Activated T-cell treated with anti-CD3 and anti-CD28 coated beads, Interleukin-2, amount 50 U/mL, for 1 hour (primary cell): ENCODE measurements around the gene EMC9.

ENCODE experiments used
- DNase-seq: peaks from one replicate; pipeline ENCODE4 v3.0.0-alpha.2; 2020

EMC9 gene

DNA sequence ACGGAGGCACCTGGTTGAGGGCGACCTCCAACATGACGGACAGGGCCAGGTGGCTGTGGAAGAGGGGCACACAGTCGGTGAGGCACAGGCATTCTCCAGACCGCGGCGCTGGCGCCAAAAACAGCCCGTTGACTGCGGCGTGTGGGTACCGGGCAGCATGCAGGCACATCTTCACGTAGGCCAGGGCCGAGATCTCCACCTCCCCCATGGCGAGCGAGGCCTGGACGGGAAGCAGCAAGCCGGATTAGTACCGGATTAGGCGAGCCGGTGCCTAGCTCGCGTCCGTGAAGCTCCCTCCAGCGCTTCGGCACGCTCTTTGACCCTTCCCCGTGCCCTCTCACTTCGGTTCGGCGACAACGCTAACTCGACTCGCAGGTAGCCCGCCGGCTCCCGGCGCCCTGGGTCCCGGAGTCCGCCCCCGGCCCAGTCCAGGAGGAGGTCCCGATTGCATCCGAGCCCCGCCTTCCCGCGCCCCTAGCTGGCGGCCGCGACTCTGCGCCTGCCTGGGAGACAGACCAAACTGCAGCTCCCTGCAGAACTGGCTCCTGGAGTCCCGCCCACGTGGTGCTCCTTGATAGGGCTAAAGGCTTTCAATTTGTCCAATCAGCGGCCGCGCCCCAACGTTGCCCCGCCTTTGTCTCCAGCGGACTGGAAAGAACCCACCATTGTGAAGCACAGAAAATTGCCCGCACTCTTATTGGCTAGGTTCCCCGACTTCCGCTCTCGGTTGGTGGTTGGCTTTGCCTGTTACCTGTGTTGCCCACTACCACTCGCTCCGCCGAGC, at the start of gene EMC9:
TSS of gene EMC9 (minus strand) at position 495 of the 784 bp plus-strand sequence. CDS start at position 208, 287 bp downstream.
- peak; percentile 98 for DNase-seq

GRCh38 chr14:24190416-24190815, 49.0 kb upstream of the EMC9 start:
- DNase-seq = no peak

GRCh38 chr14:24189460-24189859, 48.1 kb upstream of the EMC9 start:
- DNase-seq = no peak

- DNase-seq = no peak
Observed at GRCh38 chr14:24189059-24189375, 47.6 kb upstream of the EMC9 start.

- DNase-seq = peak; percentile 89
Observed at GRCh38 chr14:24188251-24189058, 47.1 kb upstream of the EMC9 start, which contains the start of gene IPO4. Gene IPO4 (minus strand): TSS chr14:24188816. CDS start chr14:24188787, 29 bp downstream.

DNA sequence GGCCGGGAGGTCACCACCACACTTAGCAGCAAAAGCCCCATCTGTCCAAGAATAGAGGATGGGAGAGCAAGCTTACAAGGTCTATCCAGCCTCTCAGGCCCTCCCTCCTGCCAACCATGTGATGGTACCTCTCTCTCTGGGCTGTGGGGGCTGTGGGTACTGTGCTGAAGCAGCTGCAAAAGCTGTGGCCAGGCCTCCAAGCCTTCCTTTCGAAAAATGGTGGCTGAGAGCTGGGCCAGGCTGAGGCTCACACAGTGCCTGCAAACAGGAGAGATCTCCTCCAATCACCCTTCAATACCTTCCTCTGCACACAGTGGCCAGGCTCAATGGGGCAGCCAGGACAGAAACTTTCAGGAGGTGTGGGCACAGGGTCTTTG, 46.1 kb upstream of the EMC9 start:
- no peak for DNase-seq

DNA sequence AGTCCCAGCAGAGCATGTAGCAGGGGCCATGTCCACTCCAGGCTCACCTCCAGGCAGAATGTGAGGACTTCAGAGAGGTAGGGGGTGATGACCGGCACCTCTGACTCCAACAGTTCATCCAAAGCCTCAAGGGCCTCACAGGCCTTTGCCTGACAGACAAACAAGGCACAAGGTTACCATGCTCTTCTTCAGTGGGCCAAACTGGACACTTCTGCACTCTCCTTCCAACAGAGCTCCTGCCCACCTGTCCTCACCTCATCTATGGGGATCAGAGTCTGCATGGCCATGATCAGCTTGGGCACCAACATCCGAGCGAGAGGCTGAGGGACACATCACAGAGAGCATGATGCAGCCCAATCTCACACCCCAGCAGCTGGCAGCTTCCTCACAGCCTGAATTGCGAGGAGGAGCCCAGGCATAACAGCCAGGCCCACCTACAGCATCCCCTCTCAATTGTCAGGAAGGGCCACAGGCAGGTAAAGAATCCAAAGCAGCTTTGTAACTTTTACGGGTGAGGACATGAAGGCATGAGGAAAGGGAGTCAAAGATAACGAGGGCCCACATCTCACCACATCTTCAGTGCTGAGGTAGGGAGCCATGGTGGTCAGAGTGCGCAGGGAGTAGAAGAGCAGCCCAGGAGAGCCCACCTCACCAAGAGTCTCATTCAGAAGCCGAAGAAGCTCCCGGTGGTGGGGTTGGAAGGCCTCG, 45.6 kb upstream of the EMC9 start:
- no peak for DNase-seq

DNA sequence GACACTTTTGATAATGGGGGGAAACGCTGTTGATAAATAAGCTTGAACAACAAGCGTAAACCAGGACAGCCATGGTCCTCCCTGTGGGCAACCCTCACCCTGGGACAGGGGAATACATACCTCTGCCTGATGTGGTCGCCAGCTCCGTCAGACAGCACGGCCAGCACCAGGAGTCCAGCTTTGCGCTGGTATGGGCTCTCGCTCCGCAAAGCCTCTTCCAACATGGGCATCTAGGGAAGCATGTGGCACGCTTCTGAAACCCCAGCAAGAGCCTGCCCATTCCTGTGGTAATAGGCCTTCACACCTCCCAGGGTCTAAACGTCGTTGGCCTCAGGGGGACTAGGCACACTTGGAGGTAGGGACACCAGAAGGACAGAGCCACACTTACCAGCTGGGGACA, 44.4 kb upstream of the EMC9 start:
- DNase-seq = no peak

DNA sequence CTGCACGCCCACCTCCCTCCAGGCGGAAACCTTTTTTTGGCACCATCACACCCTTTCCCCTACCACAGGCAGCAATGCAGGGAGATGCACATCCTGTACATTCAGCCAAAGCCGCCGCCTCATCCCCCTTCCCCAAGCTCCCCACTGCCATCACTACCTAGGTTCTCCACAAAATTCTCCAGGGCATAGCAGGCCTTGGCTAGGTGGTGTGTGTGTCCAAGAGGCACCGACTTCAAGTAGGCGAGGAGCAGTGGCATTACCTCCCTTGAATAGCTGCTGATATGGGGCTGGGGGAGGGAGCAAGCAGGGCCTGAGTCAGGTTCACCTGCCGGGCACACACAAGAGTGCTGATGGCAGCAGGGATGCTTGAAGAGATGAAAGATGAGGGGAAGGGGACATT, 43.6 kb upstream of the EMC9 start:
- DNase-seq = no peak

DNA sequence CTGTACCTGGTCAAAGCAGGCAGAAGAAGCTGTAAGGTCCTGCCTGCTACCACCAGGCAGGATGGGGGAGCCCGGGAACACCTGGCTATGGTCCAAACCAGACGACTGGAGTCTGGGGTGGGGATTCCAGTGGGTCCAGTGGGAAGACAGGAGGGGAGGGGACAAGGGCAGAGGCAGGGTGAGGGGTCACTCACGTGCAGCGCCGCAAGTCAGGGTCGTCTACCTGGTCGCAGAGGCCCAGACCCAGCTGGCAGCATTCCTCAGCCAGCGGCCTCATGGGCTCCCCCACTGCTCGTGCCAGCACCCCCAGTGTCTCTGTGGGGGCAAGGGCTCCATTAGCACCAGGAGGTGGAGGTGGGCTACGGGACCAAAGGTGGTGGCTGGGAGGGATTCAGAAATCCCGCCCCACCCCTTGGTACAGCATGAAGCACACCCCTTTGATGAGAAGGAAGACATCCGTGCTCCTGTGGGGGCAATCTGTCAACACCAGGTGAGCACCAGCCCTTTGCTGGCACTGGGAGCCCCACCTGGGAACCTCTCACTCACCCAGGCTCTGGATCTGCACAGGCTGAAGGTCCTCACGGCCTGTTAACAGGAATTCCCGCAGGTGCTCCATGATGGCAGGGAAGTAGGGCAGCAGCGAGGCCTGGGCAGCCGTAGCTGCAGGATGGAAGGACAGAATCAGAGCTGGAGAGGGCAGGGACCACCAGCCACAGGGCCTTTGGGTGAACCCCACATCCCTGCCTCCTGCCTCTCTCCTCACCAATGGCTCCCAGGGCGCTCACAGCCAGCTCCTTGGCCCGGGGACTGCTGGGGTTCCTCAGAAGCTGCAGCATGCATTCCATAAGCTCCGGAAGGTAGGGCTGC, 42.9 kb upstream of the EMC9 start:
- DNase-seq = no peak

- DNase-seq = no peak
Observed at GRCh38 chr14:24183014-24183481, 41.7 kb upstream of the EMC9 start.

DNA sequence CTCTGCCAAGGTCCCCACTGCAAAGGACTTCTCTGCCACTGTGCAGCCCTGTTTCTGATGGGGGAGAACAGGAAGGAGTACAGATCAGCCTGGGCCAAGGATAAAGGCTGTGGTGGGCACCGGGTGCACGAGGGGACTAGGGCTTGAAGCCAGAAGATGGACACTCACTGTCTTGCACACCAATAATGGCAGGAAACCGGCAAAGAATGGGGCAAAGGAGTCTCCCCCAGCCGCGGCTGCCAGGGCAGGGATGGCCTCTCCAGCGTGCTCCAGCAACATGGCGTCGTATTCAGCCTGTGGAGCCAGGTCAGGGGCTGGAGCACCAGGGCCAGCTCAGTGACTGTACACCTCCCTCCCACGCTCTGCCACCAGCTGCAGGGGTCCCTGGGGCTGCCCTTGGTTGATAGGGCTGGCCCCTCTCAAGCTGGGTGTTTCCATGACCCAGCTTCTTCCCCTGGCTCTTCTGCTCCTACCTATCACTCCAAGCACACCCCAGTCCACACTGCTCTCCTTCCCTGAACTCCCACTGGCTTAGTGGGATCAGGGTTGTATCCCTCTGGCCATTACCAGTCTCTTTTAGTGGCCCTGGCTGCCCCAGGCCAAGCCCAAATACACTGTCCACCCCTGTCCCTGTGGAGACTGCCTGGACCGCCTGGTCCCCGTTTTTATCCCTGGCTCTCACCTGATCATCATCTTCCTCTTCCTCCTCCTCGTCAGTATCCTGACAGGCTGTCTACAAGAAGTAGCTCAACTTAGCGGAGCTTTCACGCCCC, 40.9 kb upstream of the EMC9 start:
- no peak for DNase-seq

DNA sequence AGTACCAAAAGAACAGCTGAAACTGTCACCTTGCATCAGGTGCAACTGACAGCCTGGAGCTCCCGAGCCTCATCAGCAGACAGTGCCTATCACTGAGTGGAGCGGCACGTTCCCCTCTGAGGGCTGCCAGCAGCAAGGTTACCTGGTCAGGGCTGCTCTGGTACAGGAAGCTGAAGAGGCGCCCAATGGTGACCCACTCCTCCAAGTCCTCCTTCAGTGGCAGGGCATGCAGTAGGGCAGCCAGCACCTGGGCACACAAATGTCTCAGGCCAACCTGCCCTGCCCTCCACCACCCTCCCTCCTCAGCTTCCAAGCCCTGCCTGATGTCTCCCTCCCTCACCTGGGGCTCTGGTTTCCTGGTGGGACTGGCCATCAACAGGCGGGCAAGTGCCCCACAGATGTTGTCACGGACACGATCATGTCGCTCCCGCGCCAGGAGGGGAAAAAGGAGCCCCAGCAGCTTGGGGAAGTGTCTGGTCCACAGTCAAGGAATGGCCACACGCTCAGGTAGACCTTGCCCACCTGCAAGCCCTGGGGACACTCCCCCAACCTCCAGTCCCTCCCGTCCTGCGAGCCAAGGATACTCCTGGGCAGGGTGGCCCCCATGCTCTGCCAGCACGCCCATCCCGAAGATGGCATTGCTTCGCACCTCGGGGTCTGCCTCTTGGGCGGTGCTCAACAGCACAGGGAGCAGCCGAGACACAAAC, 40.1 kb upstream of the EMC9 start:
- DNase-seq = no peak

GRCh38 chr14:24179961-24180796, 38.8 kb upstream of the EMC9 start:
- DNase-seq = no peak

GRCh38 chr14:24179294-24179960, 38.0 kb upstream of the EMC9 start:
- no peak for DNase-seq

- DNase-seq = no peak
Observed at GRCh38 chr14:24178399-24179178, 37.2 kb upstream of the EMC9 start.

GRCh38 chr14:24177891-24178290, 36.5 kb upstream of the EMC9 start:
- no peak for DNase-seq

- no peak for DNase-seq
Observed at GRCh38 chr14:24177041-24177825, 35.8 kb upstream of the EMC9 start.
